ENCODE measurements around the gene ESPN. TPM values are rescaled to one million over a fixed set of nuclear protein-coding genes. Genes with fewer than 3 reads are reported as not detected.
A peak's percentile ranks its signal among the peaks of the same experiment; 100 is the strongest.
"Not testable (repeated sequence)": the region's sequence is repeated elsewhere in the genome, so short reads cannot be mapped to it uniquely, and the experiment has no call there.

The ESPN gene
- total RNA-seq, 2 donors from 2014 or later: 13.2 to 15.7 TPM

DNA sequence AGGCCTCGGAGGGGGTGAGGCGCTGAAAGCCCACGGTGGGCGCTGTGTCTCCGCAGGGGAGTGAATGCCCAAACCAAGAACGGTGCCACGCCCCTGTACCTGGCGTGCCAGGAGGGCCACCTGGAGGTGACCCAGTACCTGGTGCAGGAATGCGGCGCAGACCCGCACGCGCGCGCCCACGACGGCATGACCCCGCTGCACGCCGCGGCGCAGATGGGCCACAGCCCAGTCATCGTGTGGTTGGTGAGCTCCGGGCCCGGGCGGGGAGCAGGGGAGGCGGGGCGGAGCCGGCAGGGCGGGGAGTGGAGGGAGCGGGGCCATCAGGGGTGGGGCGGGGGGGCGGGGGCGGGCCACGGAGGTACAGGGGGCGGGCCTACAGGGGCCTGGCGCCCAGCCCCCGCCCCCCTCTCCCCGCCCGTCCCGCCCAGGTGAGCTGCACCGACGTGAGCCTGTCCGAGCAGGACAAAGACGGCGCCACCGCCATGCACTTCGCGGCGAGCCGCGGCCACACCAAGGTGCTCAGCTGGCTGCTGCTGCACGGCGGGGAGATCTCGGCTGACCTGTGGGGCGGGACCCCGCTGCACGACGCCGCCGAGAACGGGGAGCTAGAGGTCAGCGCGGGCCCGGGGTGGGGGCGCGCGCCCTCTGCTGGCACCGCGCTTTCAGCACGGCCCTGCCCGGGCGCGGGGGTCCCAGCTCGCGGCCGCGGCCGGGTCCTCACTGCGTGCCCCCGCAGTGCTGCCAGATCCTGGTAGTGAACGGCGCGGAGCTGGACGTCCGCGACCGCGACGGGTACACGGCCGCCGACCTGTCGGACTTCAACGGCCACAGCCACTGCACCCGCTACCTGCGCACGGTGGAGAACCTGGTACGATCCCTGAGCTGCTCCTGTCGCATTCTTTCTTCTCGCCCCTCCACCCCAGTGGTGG lies 15.9 kb downstream of the ESPN start:
- ATAC-seq (peak; percentile 90), DNase-seq (peak; percentile 69 to 79 (median 76))
- no peaks in the 10 kb centered on the region for H3K9me3 ChIP-seq (ENCODE audit: control insufficient read depth, low read length, poor library complexity, severe bottlenecking)
- peaks cover 15% of the 10 kb centered on the region for H3K27me3 Mint-ChIP-seq
- H3K4me3 Mint-ChIP-seq: no peak overlapping the region
- H3K36me3 Mint-ChIP-seq (ENCODE audit: low read depth): peaks cover 3% of the 10 kb centered on the region
- H3K4me1 Mint-ChIP-seq: peaks cover 18% of the 10 kb centered on the region
- no peak overlapping the region for H3K27ac Mint-ChIP-seq

DNA sequence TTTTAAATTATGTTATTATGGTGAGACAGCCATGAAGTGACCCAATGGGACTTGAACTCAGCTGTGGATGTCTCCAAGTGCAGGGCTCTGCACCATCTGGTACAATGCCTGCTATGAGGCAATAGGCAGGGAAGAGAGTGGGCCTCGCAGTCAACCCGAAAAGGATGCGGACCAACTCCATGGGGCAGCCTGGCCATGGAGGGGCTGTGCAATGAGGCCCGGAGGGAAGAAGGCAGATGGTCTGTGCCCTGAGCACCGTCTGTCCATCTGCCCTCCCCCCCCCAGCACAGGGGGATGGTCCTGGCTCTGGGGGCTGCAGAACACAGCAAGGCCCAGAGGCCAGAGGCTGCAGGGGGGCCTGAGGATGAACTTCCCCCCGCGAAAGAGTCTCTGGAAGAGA lies 17.0 kb downstream of the ESPN start:
- no peaks in the 10 kb centered on the region for H3K9me3 ChIP-seq (ENCODE audit: control insufficient read depth, low read length, poor library complexity, severe bottlenecking)
- ATAC-seq (no peak), DNase-seq (no peak)
- Mint-ChIP-seq H3K27ac (no peak overlapping the region), H3K4me1 (peaks cover 24% of the 10 kb centered on the region), H3K36me3 (ENCODE audit: low read depth) (peaks cover 6% of the 10 kb centered on the region), H3K4me3 (no peak overlapping the region), H3K27me3 (peaks cover 15% of the 10 kb centered on the region)

DNA sequence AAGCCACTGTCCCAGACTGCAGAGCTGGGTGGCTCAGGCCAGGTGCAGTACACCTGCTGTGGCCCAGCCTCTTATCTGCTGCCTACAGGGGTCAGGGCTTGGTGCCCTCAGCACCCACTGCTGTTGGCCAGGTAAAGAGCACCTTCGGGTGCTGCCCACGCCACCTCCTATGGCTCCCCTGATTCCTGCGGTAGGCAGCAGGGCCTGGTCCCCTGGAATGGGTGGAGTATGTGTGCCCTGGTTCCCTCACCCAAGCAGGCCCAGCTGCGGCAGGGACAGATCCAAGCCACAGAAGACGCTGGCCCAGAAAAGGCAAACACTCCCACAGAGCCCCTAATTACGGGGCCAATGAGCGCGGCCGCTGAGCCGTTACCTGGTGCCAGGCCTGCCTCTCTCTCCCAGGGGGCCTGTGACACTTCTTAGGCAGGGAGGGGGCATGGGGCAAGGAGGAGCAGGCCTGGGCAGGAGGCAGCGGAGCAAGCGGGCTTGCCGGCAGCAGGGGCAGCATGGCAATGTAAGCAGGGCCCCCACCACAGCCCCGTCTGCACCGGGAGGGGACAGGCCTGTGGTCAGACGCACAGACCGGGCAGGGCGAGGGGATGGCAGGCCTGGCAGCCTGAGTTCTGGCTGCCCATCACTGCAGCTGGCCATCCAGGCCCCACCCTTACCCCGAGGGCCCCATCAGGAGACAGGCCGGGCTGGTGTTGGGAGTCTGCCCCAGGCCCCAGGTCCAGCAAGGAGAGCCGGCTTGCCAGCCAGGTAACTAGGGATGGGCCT lies 19.0 kb downstream of the ESPN start:
- DNase-seq (no peak), ATAC-seq (no peak)
- no peak overlapping the region for H3K27ac Mint-ChIP-seq
- H3K4me3 Mint-ChIP-seq: no peak overlapping the region
- H3K9me3 ChIP-seq (ENCODE audit: control insufficient read depth, low read length, poor library complexity, severe bottlenecking): no peaks in the 10 kb centered on the region
- H3K4me1 Mint-ChIP-seq: peaks cover 18% of the 10 kb centered on the region
- peaks cover 7% of the 10 kb centered on the region for H3K27me3 Mint-ChIP-seq
- H3K36me3 Mint-ChIP-seq (ENCODE audit: low read depth): peaks cover 6% of the 10 kb centered on the region

DNA sequence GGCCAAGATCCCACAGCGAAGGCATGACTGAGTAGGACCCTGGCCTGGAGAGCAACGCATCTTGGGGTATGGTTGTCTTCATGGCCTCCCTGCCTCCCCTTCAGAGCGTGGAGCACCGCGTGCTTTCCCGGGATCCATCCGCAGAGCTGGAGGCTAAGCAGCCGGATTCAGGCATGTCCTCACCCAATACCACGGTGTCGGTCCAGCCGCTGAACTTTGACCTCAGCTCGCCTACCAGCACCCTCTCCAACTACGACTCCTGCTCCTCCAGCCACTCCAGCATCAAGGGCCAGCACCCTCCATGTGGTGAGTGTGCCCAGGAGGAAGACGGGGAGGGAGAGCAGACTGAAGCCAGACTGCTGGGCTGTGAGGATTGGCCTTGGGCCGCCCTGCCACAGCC lies 19.8 kb downstream of the ESPN start:
- ATAC-seq (no peak), DNase-seq (no peak)
- H3K4me1 Mint-ChIP-seq: peaks cover 21% of the 10 kb centered on the region
- H3K9me3 ChIP-seq (ENCODE audit: control insufficient read depth, low read length, poor library complexity, severe bottlenecking): no peaks in the 10 kb centered on the region
- no peak overlapping the region for H3K27ac Mint-ChIP-seq
- H3K36me3 Mint-ChIP-seq (ENCODE audit: low read depth): peaks cover 6% of the 10 kb centered on the region
- H3K4me3 Mint-ChIP-seq: no peak overlapping the region
- peaks cover 10% of the 10 kb centered on the region for H3K27me3 Mint-ChIP-seq

DNA sequence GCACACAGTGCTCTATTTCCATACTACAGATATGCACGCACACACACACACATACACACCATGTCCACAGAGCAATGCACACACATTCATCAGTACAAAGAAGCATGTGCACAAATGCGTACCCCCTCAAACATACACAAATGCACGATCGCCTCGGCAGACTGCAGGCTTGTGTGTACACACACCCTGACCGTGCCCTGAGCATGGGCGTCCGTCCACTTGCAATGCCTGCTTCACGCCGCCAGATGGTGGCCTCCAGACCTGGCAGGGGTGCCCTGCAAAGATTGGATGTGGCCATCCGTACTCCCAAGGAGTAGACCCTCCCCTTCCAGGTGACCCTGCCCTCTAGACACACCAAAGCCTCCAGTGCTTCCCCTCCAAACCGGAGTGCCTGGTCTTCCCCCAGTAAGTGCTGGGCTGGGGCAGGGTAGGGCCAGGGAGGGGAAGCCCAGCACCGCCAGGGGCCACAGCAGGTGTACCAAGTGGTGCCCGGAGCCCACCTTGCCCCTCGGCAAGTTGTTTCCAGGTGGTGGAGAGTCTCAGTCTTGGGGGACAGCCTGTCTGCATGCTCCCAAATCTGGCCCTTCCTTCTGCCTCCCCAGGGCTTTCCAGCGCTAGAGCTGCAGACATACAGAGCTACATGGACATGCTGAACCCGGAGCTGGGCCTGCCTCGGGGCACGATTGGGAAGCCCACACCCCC lies 20.6 kb downstream of the ESPN start:
- H3K27ac Mint-ChIP-seq: no peak overlapping the region
- DNase-seq: no peak
- peaks cover 24% of the 10 kb centered on the region for H3K4me1 Mint-ChIP-seq
- peaks cover 6% of the 10 kb centered on the region for H3K36me3 Mint-ChIP-seq (ENCODE audit: low read depth)
- H3K9me3 ChIP-seq (ENCODE audit: control insufficient read depth, low read length, poor library complexity, severe bottlenecking): no peaks in the 10 kb centered on the region
- no peak for ATAC-seq
- peak overlapping the region; percentile 36 for H3K4me3 Mint-ChIP-seq
- peaks cover 15% of the 10 kb centered on the region for H3K27me3 Mint-ChIP-seq

DNA sequence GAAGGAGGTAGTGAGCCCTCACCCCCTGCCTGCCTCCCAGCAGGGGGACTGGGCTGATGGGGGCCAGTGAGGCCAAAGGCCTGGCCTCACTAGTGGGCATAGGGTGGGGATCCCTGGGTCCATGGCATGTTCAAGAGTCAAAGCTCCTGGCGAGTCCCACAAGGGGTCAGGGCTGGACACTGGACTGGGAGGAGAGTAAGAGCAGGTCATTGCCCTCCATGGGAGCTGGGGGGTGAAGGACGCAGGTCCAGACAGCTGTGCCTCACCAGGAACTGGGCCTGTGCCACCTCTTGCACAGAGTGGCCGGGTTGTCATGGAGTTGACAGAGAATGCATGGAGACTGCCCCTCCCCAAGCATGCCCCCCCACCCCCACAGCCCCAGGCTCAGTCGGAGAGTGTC lies 21.4 kb downstream of the ESPN start:
- not testable (repeated sequence) for H3K27ac Mint-ChIP-seq; H3K36me3 Mint-ChIP-seq (ENCODE audit: low read depth); DNase-seq; H3K9me3 ChIP-seq (ENCODE audit: control insufficient read depth, low read length, poor library complexity, severe bottlenecking); ATAC-seq
- H3K27me3 Mint-ChIP-seq: peaks cover 15% of the 10 kb centered on the region
- peaks cover 28% of the 10 kb centered on the region for H3K4me1 Mint-ChIP-seq
- H3K4me3 Mint-ChIP-seq: peak overlapping the region; percentile 83

DNA sequence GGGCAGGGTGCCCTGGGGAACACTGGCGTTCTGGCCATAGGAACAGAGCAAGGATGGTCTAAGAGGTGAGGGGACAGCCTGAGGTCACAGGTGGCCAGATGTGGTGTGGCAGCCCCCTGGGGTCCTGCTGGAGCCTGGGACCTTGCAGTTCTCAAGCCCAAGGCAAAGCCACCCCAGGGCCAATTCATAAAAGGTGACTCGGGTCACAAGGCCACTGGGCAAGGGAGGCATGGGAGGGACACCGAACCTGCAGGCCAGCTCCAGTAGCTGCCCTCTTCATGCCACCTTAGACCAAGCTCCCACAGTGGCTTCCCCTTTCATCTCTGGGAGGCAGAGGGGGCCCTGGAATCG lies 22.1 kb downstream of the ESPN start:
- ATAC-seq (no peak), DNase-seq (no peak)
- no peak overlapping the region for H3K27ac Mint-ChIP-seq
- peaks cover 6% of the 10 kb centered on the region for H3K36me3 Mint-ChIP-seq (ENCODE audit: low read depth)
- H3K4me1 Mint-ChIP-seq: peaks cover 28% of the 10 kb centered on the region
- H3K9me3 ChIP-seq (ENCODE audit: control insufficient read depth, low read length, poor library complexity, severe bottlenecking): no peaks in the 10 kb centered on the region
- peaks cover 15% of the 10 kb centered on the region for H3K27me3 Mint-ChIP-seq
- peak overlapping the region; percentile 84 for H3K4me3 Mint-ChIP-seq

DNA sequence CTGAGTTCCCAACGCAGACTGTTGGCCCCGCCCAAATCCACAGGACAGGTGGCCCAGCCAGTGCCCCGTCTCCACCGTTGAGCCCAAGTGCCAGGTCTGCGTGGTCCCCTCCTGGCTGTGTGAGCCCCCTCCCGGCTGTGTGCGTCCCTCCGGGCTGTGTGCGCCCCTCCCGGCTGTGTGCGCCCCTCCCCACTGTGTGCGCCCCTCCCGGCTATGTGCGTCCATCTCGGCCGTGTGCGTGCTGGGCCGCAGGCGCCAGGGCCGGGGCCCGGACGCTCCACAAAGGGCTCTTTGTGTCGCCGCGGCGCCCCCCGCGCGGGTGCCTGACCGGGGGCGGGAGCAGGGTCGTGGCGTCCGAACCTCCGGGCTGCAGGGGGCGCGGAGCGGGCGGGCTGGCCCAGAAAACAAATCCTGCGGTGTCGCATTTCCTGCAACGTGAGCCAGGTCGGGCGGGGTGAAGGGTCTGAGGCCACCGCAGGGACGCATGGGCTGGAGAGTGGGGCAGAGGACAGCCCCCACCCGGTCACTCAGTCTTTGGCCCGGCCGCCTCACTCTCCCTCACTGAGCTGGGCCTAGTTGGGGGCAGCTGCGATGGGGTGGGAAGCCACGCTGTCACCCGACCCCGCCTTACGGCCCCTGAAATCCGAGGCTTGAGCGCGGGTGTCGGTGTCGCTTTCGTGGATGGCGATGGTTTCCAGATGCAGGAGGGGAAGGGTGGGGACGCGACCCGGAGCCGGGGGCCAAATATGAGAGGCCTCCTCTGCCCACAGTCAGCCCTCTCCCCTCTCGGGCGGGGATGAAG lies 22.6 kb downstream of the ESPN start:
- peaks cover 6% of the 10 kb centered on the region for H3K36me3 Mint-ChIP-seq (ENCODE audit: low read depth)
- peak overlapping the region; percentile 21 for H3K27ac Mint-ChIP-seq
- H3K27me3 Mint-ChIP-seq: peaks cover 15% of the 10 kb centered on the region
- ATAC-seq: no peak
- DNase-seq: no peak
- peak overlapping the region; percentile 84 for H3K4me3 Mint-ChIP-seq
- H3K4me1 Mint-ChIP-seq: peaks cover 28% of the 10 kb centered on the region
- no peaks in the 10 kb centered on the region for H3K9me3 ChIP-seq (ENCODE audit: control insufficient read depth, low read length, poor library complexity, severe bottlenecking)

DNA sequence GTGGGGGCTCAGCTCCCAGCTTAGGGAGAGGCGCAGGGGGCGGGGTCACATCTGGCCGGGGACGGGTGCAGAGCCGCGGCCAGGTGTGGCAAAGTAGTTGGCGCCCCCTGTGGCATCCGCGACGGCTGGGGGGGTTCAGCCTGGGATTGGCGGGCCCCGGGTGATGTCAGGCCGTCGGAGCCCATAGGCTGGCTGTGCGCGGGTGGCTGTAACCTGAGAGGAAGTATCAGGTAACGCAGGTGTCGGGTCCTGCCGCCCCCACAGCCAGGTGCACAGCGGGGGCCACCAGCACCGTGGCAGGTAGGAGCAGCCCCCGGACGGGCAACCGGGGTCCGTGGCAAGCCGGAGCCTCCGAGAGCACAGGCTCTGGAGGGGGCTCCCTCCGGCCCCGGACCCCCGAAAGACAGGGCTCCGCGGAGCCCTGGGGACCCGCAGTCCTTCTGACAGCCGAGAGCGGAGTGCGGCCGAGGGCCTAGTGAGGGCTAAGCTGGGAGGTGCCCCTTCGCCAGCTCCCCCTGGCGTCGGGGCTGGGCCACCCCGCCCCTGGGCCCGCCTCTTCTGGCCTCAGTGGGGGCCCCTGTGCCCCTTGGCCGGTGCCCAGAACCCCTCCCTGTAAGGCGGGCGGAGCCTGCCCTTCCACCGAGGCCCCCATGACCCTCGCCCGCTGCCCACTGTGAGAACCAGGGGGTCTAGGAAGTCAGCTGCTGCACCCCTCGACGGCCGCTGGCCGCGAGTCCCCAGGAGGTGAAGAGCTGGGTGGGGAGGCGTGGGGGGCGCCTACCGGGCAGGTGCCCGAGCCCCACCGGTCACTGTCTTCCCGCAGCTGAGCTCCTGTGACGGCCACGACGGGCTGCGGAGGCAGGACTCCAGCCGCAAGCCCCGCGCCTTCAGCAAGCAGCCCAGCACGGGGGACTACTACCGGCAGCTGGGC lies 23.5 kb downstream of the ESPN start:
- Mint-ChIP-seq H3K27ac (peak overlapping the region; percentile 21), H3K36me3 (ENCODE audit: low read depth) (peaks cover 6% of the 10 kb centered on the region), H3K27me3 (peaks cover 18% of the 10 kb centered on the region), H3K4me3 (peak overlapping the region; percentile 84), H3K4me1 (peaks cover 28% of the 10 kb centered on the region)
- DNase-seq: peak; percentile 48 to 60 (median 54)
- H3K9me3 ChIP-seq (ENCODE audit: control insufficient read depth, low read length, poor library complexity, severe bottlenecking): no peaks in the 10 kb centered on the region
- peak; percentile 67 for ATAC-seq

DNA sequence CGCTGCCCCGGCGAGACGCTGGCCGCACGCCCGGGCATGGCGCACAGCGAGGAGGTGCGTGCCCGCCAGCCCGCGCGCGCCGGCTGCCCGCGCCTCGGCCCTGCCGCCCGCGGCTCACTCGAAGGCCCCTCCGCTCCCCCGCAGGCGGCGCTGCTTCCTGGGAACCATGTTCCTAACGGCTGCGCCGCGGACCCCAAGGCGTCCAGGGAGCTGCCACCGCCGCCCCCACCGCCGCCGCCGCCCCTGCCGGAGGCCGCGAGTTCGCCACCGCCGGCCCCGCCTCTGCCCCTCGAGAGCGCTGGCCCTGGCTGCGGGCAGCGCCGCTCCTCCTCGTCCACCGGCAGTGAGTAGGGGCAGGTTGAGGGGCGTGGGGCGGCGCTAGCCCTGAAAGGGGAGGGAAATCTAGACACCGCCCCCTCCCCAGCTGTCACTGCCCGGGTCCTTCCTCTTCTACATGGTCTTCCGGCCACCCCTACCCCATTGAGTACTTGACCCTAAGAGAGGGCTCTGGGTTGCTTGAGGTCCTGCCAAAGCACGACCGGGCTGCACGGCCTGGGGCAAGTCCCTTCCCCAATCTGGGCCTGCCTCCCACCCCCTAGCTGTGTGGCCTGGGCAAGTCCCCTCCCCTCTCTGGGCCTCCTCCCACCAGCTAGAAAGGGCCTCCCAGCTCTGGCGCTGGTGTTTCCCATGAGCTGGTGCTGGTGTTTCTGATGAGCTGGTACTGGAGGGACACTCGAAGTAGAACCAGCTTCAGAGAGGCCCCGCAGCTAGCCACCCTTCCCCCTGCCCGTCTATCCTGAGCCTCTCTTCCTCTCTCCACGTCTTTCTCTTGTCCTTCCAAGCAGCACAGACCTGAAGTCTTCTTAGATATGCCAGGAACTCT lies 24.4 kb downstream of the ESPN start:
- H3K4me1 Mint-ChIP-seq: peaks cover 34% of the 10 kb centered on the region
- DNase-seq (peak in 2 of 3 donors; percentile 43 to 50), ATAC-seq (peak; percentile 74)
- peaks cover 23% of the 10 kb centered on the region for H3K27me3 Mint-ChIP-seq
- no peaks in the 10 kb centered on the region for H3K9me3 ChIP-seq (ENCODE audit: control insufficient read depth, low read length, poor library complexity, severe bottlenecking)
- peak overlapping the region; percentile 86 for H3K4me3 Mint-ChIP-seq
- H3K36me3 Mint-ChIP-seq (ENCODE audit: low read depth): peaks cover 8% of the 10 kb centered on the region
- peak overlapping the region; percentile 87 for H3K27ac Mint-ChIP-seq

DNA sequence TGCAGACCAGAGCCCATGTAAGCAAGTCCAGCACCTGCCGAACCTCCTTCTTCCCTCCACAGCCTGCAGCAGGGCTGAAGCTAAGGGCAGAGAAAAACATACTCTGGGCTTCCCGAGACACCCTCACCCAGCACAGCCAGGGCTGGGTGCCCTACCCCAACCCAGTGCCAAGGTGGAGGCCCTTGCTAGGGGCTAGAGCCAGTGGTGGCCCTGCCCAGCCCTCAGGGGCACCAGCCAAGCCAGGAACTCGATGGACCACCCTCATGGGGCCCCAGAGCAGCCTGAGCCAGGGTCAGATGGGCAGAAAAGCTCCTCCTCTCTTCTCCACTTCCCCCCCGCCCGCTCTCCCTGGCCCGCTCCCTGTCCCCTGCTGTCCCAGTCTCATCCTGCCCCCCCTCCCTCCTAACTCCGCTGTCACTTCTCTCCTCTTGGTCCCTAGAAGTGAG lies 25.5 kb downstream of the ESPN start:
- Mint-ChIP-seq H3K27me3 (peaks cover 18% of the 10 kb centered on the region), H3K36me3 (ENCODE audit: low read depth) (peaks cover 5% of the 10 kb centered on the region), H3K4me3 (no peak overlapping the region), H3K27ac (peak overlapping the region; percentile 87), H3K4me1 (peaks cover 32% of the 10 kb centered on the region)
- DNase-seq: no peak
- no peaks in the 10 kb centered on the region for H3K9me3 ChIP-seq (ENCODE audit: control insufficient read depth, low read length, poor library complexity, severe bottlenecking)
- no peak for ATAC-seq
